T-cell (primary cell): ENCODE data around the gene FBXW11. TPM values are rescaled to one million over a fixed set of nuclear protein-coding genes. Genes with fewer than 3 reads are reported as not detected.

Experiments used
- ATAC-seq, 4 experiments: fragments of 200-7000 bp in 3 of 4; fragments of 150-1000 bp in 1 of 4; cut with Tn5 transposase; replicated peaks in 1 of 4; 1 replicate in 3 of 4; 2 replicates in 1 of 4; pipeline ENCODE4 v1.10.0; 2021; ENCODE audit warnings: moderate library complexity in 3 of 4, mild to moderate bottlenecking in 2 of 4, moderate number of reproducible peaks in 1 of 4
- CTCF ChIA-PET, 2 donors: fragments of 300-600 bp; sonication (Branson Sonifier 250); formaldehyde crosslinking; loops; one replicate each; lab custom pipeline; 2022; ENCODE audit warnings: antibody characterized with exemption in 2 of 2; lab: Charles Lee
- POLR2A ChIA-PET, 2 donors: fragments of 300-600 bp; sonication (Branson Sonifier 250); formaldehyde crosslinking; loops; one replicate each; lab custom pipeline; 2022; ENCODE audit warnings: antibody characterized with exemption in 2 of 2; lab: Charles Lee
- DNase-seq, 35 experiments: peaks; one replicate each; pipeline versions ENCODE4 v3.0.0 to v3.0.0-alpha.2; 2013 to 2023
- H3K27ac ChIP-seq: one replicate; pipeline ENCODE4 v1.5.1; 2013; ENCODE audit warnings: low read length
- H3K27me3 ChIP-seq, 2 experiments: replicated peaks in 1 of 2; 1 replicate in 1 of 2; 2 replicates in 1 of 2; pipeline versions ENCODE4 v1.6.1 to v1.7.0; 2013; ENCODE audit warnings: low read length in 1 of 2, mixed read lengths in 1 of 2; ENCODE audit not compliant: control insufficient read depth in 2 of 2, insufficient read depth in 2 of 2; ENCODE audit errors: extremely low read depth in 1 of 2
- H3K36me3 ChIP-seq, 2 donors: 1 replicate in 1 of 2; 2 replicates in 1 of 2; pipeline versions ENCODE4 v1.6.1 to v1.7.0; 2013; ENCODE audit warnings: low read length in 1 of 2; ENCODE audit not compliant: control insufficient read depth in 2 of 2, insufficient read depth in 1 of 2; ENCODE audit errors: extremely low read depth in 1 of 2
- H3K4me1 ChIP-seq, 2 experiments: 1 replicate in 1 of 2; 2 replicates in 1 of 2; pipeline versions ENCODE4 v1.6.1 to v1.7.0; 2013; ENCODE audit warnings: low read length in 2 of 2, mixed read lengths in 1 of 2; ENCODE audit not compliant: insufficient read depth in 2 of 2, control insufficient read depth in 1 of 2; ENCODE audit errors: extremely low read depth in 1 of 2
- H3K4me3 ChIP-seq, 2 donors: 1 replicate in 1 of 2; 2 replicates in 1 of 2; pipeline versions ENCODE4 v1.5.1 to v1.7.0; 2013; ENCODE audit warnings: mild to moderate bottlenecking in 2 of 2, low read length in 1 of 2, moderate library complexity in 1 of 2; ENCODE audit not compliant: control insufficient read depth in 1 of 2; ENCODE audit errors: extremely low read depth in 1 of 2
- H3K9me3 ChIP-seq: 2 replicates; pipeline ENCODE4 v1.7.0; 2013
- H3K27ac Mint-ChIP-seq, 2 donors: one replicate each; pipeline ENCODE4 v1.8.0; 2020 to 2021; ENCODE audit warnings: mild to moderate bottlenecking in 2 of 2, mixed read lengths in 2 of 2
- H3K27me3 Mint-ChIP-seq, 2 donors: one replicate each; pipeline ENCODE4 v1.8.0; 2021 to 2022; ENCODE audit warnings: mixed read lengths in 2 of 2
- H3K36me3 Mint-ChIP-seq: one replicate; pipeline ENCODE4 v1.8.0; 2021; ENCODE audit warnings: mixed read lengths
- H3K4me1 Mint-ChIP-seq, 3 donors: one replicate each; pipeline ENCODE4 v1.8.0; 2020 to 2022; ENCODE audit warnings: mixed read lengths in 3 of 3, mild to moderate bottlenecking in 1 of 3
- H3K4me3 Mint-ChIP-seq, 3 donors: one replicate each; pipeline ENCODE4 v1.8.0; 2020 to 2022; ENCODE audit warnings: mild to moderate bottlenecking in 3 of 3, mixed read lengths in 3 of 3, moderate library complexity in 3 of 3
- H3K9me3 Mint-ChIP-seq, 3 donors: one replicate each; pipeline ENCODE4 v1.8.0; 2020 to 2022; ENCODE audit warnings: mixed read lengths in 3 of 3
- WGBS: methylation state at CpG from one replicate; pipeline ENCODE4 v1.1.5; 2013; ENCODE audit warnings: missing lambda C conversion rate; ENCODE audit not compliant: insufficient coverage; 5-methylcytosine and 5-hydroxymethylcytosine counted together
- total RNA-seq, 35 experiments: library from RNA in 6 of 35; stranded (reverse) in 6 of 35; fragments of 120-200 nt in 1 of 35; gene quantifications; one replicate each; pipeline versions ENCODE4 v1.2.1 to v1.2.4 and lab custom pipeline; 2013 to 2026

The FBXW11 gene
- total RNA-seq, 5 donors from 2014 or later (not counting 1 experiment from before 2014, with no cell fraction given) = 33.4 to 36.6 (median 34.2) TPM

DNA sequence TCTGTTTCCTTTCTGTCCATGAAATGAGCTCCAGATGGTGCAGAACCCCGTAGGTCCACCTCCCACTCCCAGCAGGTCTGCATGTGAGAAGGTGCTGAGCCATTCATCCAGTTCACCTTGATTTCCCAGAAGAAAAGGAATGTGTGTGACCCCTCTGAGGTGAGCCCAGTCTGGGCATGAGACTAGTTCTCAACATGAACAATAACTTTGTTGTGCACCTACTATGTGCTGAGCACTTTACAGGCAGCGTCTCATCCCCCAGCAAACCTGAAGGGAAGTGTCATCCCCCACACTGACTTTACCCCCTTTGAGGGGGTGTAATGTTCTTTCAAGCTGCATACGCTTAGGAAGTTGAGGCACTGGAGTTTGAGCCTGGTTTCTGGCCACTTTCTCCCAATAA is 159.4 kb downstream of the FBXW11 start:
- Histone ChIP-seq H3K27ac (no peak overlapping the region), H3K27me3 (no peaks in the 10 kb centered on the region), H3K36me3 (peaks cover 0 to 3% of the 10 kb centered on the region in 2 donors), H3K9me3 (no peaks in the 10 kb centered on the region), H3K4me1 (no peaks in the 10 kb centered on the region), H3K4me3 (no peak overlapping the region)
- Mint-ChIP-seq H3K4me3 (no peak overlapping the region), H3K36me3 (peaks cover 20% of the 10 kb centered on the region), H3K4me1 (no peaks in the 10 kb centered on the region), H3K9me3 (no peaks in the 10 kb centered on the region), H3K27me3 (no peaks in the 10 kb centered on the region), H3K27ac (no peak overlapping the region)
- POLR2A ChIA-PET = no interaction called here
- no peak for ATAC-seq
- WGBS = no CpG with 5 or more reads among the region's 3 CpGs
- no peak for DNase-seq
- CTCF ChIA-PET = no interaction called here

DNA sequence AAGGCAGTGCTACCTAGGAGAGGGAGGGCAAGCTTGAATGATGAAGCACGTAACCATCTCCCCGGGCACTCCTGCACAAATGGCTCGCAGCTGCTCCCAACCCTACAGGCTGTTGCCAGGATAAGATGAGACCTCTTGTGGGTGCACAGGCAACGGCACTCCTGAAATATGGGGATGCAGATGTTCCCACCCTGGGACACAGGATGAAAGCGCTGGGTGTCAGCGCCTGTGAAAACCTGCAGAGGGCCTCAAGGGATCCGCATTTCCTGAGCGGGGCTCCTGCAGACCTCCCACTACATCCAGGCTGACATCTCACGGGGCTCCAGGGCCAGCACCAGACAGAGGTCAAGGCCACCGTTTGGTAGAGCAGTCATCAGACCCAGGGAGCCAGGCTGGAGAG is 160.1 kb downstream of the FBXW11 start:
- ChIA-PET CTCF (no interaction called here), POLR2A (no interaction called here)
- Mint-ChIP-seq H3K27me3 (no peaks in the 10 kb centered on the region), H3K36me3 (peaks cover 27% of the 10 kb centered on the region), H3K4me1 (no peaks in the 10 kb centered on the region), H3K9me3 (no peaks in the 10 kb centered on the region), H3K4me3 (no peak overlapping the region), H3K27ac (no peak overlapping the region)
- no peak for ATAC-seq
- H3K4me1 ChIP-seq = no peaks in the 10 kb centered on the region
- DNase-seq = no peak
- 96% methylated on average over 3 of the region's 10 CpGs for WGBS
- H3K36me3 ChIP-seq = peaks cover 0 to 3% of the 10 kb centered on the region in 2 donors
- H3K27ac ChIP-seq = no peak overlapping the region
- H3K4me3 ChIP-seq = no peak overlapping the region
- no peaks in the 10 kb centered on the region for H3K9me3 ChIP-seq
- no peaks in the 10 kb centered on the region for H3K27me3 ChIP-seq

DNA sequence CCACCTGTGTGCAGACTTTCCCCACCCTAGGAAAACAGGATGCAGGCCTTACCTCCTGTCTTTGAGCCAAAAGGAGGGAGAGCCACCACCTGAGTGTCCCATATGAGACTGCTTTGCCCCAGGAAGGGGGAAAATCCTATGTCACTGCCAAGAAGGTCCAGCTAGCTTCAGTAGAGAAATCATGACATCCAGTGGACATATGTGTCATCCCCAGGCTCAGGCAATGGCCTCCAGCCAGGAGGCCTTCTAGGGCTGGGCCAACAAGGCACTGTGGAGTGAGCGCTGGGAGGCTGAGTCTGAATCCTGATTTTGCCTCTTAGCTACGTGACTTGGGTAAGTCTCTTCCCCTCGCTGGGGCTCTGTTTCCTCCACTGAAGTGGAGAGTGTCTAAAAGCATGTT is 160.6 kb downstream of the FBXW11 start:
- no peaks in the 10 kb centered on the region for H3K27me3 Mint-ChIP-seq
- H3K27ac Mint-ChIP-seq = no peak overlapping the region
- peaks cover 0 to 2% (median 0%) of the 10 kb centered on the region in 3 donors for H3K4me1 Mint-ChIP-seq
- no peak for DNase-seq
- Histone ChIP-seq H3K4me1 (no peaks in the 10 kb centered on the region), H3K27ac (no peak overlapping the region), H3K9me3 (no peaks in the 10 kb centered on the region), H3K27me3 (no peaks in the 10 kb centered on the region), H3K4me3 (no peak overlapping the region), H3K36me3 (peaks cover 0 to 3% of the 10 kb centered on the region in 2 donors)
- peaks cover 30% of the 10 kb centered on the region for H3K36me3 Mint-ChIP-seq
- no peak for ATAC-seq
- H3K9me3 Mint-ChIP-seq = no peaks in the 10 kb centered on the region
- ChIA-PET CTCF (no interaction called here), POLR2A (no interaction called here)
- no peak overlapping the region for H3K4me3 Mint-ChIP-seq
- WGBS = 100% methylated on average over 3 of the region's 3 CpGs

DNA sequence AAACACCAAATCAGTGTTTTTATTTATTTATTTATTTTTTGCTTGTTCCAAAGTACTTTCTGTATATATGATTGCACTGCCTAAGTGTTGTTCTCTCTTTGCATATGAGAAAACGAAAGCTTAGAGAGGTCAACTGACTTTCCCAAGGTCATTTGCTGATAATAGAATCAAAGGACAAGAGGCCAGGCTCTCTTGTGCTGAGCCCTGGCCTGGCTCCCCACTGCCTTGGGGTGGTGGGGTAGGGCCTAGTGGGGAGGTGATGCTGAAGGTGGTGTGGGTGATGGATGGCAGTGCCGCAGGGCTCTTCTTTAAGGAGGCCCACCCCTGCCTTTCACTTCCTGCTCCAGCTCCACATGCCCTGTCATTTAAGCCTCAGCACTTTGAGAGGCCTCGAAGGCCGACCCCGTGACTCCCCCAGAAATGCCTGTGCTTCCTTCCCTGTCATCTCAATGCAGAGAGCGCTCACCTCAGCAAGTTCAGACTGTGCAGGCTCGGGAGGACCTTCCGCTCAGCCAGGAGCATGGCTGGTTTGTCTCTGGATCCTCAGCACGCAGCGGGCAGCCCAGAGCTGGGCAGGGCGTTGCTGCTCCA is 161.3 kb downstream of the FBXW11 start:
- Mint-ChIP-seq H3K36me3 (peaks cover 31% of the 10 kb centered on the region), H3K9me3 (no peaks in the 10 kb centered on the region), H3K4me3 (no peak overlapping the region), H3K27me3 (no peaks in the 10 kb centered on the region), H3K27ac (no peak overlapping the region), H3K4me1 (peaks cover 0 to 3% (median 0%) of the 10 kb centered on the region in 3 donors)
- 81% methylated on average over 9 of the region's 11 CpGs for WGBS
- Histone ChIP-seq H3K9me3 (no peaks in the 10 kb centered on the region), H3K27me3 (no peaks in the 10 kb centered on the region), H3K27ac (no peak overlapping the region), H3K4me3 (no peak overlapping the region), H3K36me3 (peaks cover 0 to 3% of the 10 kb centered on the region in 2 donors), H3K4me1 (no peaks in the 10 kb centered on the region)
- CTCF ChIA-PET = no interaction called here
- DNase-seq = no peak
- ATAC-seq = no peak
- POLR2A ChIA-PET = no interaction called here

DNA sequence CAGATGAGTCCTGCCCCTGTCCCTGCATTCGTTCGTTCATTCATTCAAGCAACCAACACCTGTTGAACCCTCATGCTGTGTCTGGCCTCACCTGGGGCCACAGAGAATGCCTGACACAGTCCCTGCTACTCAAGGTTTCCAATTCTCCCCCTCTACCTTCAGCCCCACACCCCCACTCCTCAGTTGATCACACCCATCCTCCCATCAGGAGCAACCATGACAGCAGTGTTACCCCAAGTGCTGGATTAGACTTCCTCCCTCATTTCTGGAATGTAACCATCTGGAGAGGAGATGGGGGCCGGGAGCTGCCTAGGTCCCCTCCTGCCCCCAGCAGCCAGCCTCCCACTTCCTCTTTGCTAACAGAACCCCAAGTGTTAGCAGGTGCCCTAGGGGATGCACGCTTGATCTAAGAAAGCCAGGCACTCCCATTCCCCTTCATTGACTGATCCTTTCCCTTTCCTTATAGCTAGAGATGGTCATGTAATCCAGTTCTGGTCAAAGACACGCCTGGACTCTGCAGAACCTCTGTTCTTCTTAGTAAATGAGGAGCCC is 163.6 kb downstream of the FBXW11 start:
- H3K9me3 ChIP-seq = no peaks in the 10 kb centered on the region
- no peaks in the 10 kb centered on the region for H3K27me3 Mint-ChIP-seq
- 79% methylated on average over 4 of the region's 5 CpGs for WGBS
- peaks cover 0 to 3% (median 0%) of the 10 kb centered on the region in 3 donors for H3K4me1 Mint-ChIP-seq
- ChIA-PET POLR2A (no interaction called here), CTCF (no interaction called here)
- no peak overlapping the region for H3K4me3 ChIP-seq
- no peaks in the 10 kb centered on the region for H3K36me3 ChIP-seq
- H3K4me1 ChIP-seq = no peaks in the 10 kb centered on the region
- H3K27ac Mint-ChIP-seq = no peak overlapping the region
- DNase-seq (no peak), ATAC-seq (no peak)
- no peaks in the 10 kb centered on the region for H3K27me3 ChIP-seq
- H3K9me3 Mint-ChIP-seq = no peaks in the 10 kb centered on the region
- no peak overlapping the region for H3K27ac ChIP-seq
- no peak overlapping the region for H3K4me3 Mint-ChIP-seq
- H3K36me3 Mint-ChIP-seq = peaks cover 23% of the 10 kb centered on the region

DNA sequence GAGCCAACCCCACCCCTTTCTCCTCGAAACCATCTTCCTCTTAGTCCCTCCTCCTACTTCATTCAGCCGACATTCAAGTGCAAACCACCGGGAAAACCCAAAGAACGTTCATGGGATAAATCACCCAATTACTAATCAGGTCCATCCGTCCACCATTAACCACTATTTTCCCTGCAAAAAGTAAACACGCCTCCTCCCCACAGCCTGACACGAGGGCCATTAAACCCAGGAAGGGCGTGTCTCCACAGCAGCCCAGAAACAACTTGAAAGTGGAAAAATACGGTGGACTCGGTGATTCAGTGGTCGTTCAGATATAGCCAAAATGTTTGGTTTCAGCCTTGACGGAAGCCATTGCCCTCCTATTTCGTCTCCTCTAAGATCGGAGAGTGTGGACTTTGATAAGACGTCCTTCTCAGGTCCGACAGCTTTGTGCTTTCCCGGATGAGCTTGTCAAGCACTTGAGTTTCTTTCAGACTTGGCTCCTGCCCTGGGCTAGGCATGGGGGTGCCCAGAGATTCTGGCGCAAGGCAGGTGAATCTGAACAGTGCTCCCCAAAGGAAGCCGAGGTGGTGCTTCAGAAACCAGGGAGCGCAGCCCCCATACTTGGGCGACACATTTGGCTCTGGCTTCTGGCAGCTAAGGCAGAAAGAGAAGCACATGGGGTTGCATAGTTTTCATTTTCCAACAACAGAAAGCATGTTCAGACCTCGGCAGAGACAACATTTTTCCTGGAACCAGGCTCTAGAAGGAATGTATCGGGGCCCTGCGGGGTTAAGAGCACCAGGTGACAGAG is 164.3 kb downstream of the FBXW11 start:
- CTCF ChIA-PET = no interaction called here
- WGBS = 84% methylated on average over 24 of the region's 24 CpGs
- H3K27ac Mint-ChIP-seq = no peak overlapping the region

More for the DNA sequence above, 164.3 kb downstream of the FBXW11 start:
- H3K4me3 Mint-ChIP-seq = no peak overlapping the region
- H3K4me1 ChIP-seq = no peaks in the 10 kb centered on the region
- no peaks in the 10 kb centered on the region for H3K27me3 ChIP-seq
- no peak for ATAC-seq
- H3K9me3 ChIP-seq = no peaks in the 10 kb centered on the region
- H3K27ac ChIP-seq = no peak overlapping the region
- peaks cover 0 to 3% (median 0%) of the 10 kb centered on the region in 3 donors for H3K4me1 Mint-ChIP-seq
- no peaks in the 10 kb centered on the region for H3K9me3 Mint-ChIP-seq
- H3K36me3 ChIP-seq = no peaks in the 10 kb centered on the region
- H3K4me3 ChIP-seq = no peak overlapping the region
- peaks cover 18% of the 10 kb centered on the region for H3K36me3 Mint-ChIP-seq
- no peak for DNase-seq
- POLR2A ChIA-PET = no interaction called here
- no peaks in the 10 kb centered on the region for H3K27me3 Mint-ChIP-seq
